GM12874 (cell line): ENCODE results near the gene VPS72.

ENCODE experiments used
- TF ChIP-seq, protein P1 (sequence below): IDR thresholded peaks from 2 replicates; pipeline ENCODE4 v1.5.1; 2011; ENCODE audit warnings: low read depth, mild to moderate bottlenecking, control low read depth, low read length, moderate library complexity; ENCODE audit not compliant: insufficient read depth

VPS72 gene

GRCh38 chr1:151193304-151193703, 3.3 kb upstream of the VPS72 start:
- TF ChIP-seq, protein P1, sequence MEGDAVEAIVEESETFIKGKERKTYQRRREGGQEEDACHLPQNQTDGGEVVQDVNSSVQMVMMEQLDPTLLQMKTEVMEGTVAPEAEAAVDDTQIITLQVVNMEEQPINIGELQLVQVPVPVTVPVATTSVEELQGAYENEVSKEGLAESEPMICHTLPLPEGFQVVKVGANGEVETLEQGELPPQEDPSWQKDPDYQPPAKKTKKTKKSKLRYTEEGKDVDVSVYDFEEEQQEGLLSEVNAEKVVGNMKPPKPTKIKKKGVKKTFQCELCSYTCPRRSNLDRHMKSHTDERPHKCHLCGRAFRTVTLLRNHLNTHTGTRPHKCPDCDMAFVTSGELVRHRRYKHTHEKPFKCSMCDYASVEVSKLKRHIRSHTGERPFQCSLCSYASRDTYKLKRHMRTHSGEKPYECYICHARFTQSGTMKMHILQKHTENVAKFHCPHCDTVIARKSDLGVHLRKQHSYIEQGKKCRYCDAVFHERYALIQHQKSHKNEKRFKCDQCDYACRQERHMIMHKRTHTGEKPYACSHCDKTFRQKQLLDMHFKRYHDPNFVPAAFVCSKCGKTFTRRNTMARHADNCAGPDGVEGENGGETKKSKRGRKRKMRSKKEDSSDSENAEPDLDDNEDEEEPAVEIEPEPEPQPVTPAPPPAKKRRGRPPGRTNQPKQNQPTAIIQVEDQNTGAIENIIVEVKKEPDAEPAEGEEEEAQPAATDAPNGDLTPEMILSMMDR: no peak

DNA sequence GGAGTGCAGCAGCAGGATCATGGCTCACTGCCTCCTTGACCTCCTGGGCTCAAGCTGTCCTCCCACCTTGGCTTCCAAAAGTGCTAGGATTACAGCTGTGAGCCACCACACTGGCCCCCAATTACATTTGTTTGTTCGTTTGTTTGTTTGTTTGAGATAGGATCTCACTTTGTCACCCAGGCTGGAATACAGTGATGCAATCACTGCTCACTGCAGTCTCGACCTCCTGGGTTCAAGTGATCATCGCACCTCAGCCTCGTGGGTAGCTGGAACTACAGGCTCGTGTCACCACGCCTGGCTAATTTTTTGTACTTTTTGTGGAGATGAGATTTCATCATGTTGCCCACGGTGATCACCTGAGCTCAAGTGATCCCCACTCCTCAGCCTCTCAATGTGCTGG, 2.0 kb upstream of the VPS72 start:
- TF ChIP-seq, protein P1: no peak

- TF ChIP-seq, protein P1: no peak
Measured at GRCh38 chr1:151187205-151187604, 2.8 kb downstream of the VPS72 start.

- TF ChIP-seq, protein P1: no peak
Measured at GRCh38 chr1:151184211-151184610, 5.8 kb downstream of the VPS72 start.

DNA sequence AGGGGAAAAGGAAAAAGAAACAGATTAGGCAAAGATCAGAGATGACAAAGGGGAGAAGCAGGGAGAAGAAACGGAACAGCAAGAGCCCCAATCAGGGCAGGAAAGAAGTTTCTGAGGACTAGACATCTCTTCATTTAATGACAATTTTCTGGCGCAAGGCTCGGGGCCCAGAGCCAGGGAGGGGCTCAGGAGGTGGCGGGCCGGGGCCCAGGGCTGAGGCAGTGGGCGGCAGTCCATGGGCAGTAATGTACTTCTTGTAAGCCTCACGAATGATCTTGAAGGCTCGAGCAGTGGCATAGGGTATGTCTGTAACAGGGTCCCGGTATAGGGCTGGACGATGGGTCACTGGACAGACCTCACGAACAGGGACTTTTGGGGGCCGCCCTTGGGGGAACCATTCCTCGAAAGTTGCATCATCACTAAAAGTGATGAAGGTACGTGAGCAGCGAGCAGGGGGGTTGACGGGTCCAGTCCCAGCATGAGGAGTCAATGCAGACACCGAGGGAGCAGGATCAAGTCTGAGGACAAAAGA, 13.4 kb downstream of the VPS72 start:
- TF ChIP-seq, protein P1: no peak

GRCh38 chr1:151175863-151176262, 14.1 kb downstream of the VPS72 start, which contains the start of gene TMOD4:
Gene TMOD4, minus strand, starts transcription at chr1:151175981. Its CDS starts 1,106 bp downstream, at chr1:151174875.
- TF ChIP-seq, protein P1: peak; percentile 62; the same call in 1 of the 2 replicates

- TF ChIP-seq, protein P1: no peak
Measured at GRCh38 chr1:151175041-151175741, 14.8 kb downstream of the VPS72 start.
